CD4-positive, alpha-beta T cell treated with Interleukin-10 for 1 hour (primary cell): Measurements from ENCODE around the gene ABCA10.
"Not testable (repeated sequence)": the region's sequence is repeated elsewhere in the genome, so short reads cannot be mapped to it uniquely, and the experiment has no call there.

ENCODE experiments used
- DNase-seq: peaks from one replicate; pipeline ENCODE4 v3.0.0-alpha.2; 2020

Gene ABCA10

DNA sequence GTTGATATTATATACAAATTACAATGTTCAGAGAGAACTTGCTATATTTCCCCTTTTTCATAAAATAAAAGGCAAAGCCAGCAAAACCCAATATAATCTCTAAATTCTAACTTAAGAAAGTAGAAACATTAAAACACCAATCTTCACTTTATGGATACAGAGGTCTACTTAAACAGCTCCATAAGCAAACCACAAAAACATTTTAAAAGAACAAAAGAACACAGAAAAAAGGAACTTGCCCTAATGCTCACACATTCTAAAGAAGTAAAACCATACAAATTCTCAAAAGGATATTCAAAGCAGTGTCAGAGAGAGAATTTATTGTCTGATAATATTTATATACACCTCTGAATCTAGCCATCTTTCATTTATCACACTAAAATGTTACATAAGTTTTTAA is 606 bp downstream of the ABCA10 start:
- no peak for DNase-seq

DNA sequence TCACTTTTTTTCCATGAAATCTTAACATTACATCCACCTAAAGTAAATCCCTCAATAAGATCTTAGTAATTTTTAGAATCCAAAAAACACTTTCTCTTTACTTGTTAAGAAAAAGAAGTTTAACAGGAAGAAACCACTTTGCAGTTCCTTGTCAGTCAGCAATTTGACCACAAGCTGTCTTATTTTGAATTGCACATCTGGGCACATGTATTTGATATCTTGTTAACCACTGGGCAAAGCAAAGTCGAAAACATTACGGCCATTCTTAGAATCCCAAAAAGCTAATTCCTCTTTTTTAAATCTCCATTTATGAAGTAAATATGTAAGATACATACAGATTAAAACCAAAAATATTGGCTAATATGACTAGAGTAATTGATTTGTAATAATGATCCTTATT is 1.1 kb downstream of the ABCA10 start:
- DNase-seq: no peak

DNA sequence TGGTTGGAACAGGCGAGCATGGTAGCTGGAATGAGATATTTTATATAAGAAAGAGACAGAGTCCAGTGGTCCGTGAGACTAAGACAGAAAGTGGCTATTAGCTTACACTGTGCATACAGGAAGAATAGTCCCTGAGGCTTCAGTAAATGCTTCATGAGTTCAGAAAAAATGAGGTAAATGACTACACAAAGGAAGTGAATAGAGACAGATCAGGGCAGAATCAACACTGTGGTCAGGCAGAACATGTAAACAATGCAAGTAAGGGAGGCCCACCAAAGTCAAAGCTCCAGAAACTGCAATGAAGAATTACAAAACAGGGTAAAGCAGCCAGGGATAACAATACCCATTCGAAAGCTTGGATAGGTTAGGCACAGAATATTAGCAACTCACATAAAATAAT is 4.8 kb downstream of the ABCA10 start:
- DNase-seq: no peak

DNA sequence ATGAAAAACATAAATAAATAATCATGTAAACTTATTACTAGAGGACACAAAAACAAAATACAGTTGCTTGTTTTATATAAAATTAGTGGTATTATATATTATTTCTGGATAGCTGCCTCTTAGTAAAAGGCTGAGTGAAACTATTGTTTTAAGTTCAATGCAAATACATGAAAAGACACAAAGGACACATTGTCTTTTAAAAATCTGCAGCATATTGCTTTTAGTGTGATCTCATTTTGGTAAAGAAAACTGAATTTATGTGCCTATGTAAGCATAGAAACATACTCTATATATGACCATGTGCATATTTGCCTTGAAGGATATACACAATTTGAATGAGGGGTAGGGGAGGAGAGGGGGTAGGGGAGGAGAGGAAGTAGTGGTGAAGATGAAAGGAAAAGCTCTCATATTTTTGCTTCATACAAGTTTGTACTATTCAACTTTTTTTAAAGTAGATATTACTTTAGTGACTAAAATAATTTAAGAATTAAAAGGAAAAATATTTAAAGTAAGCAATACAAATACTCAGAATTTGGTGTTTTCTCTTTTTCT is 5.8 kb downstream of the ABCA10 start:
- no peak for DNase-seq

DNA sequence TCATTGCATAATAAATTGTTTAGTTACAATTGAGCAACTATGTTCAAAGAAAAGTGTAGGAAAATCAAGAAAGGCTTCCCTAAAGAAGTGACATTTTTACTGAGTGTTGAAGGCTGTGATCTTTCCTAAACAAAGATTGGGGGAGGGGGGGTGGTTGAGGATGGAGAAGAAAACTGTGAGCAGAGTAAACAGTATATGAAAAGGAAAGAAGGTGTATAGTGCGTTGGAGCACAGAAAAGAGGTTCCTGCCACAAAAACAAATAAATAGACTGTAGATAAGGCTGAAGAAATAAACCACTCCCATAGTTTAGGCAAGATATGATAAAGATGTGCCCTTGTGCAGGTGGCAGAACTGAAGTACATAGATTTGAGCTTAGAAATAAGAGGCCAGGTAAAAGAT is 8.5 kb downstream of the ABCA10 start:
- no peak for DNase-seq

DNA sequence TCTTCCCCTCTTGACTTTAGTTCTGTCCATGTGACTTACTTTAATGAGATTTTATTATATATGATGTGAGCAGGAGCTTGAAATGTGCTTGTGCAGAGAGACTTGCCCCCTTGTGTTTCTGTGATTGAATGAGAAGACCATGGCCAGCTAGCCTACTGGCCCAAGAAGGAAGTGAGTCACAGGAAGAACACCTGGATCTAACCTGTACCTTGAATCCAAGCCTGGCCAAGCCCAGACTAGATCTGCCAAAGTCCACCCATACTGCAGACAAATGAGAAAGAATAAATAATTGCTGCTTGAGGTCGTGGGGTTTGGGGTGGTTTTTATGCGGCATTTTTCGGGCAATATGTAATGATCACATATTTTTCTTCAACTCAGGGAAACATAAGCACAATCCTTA is 9.6 kb downstream of the ABCA10 start:
- DNase-seq: no peak

DNA sequence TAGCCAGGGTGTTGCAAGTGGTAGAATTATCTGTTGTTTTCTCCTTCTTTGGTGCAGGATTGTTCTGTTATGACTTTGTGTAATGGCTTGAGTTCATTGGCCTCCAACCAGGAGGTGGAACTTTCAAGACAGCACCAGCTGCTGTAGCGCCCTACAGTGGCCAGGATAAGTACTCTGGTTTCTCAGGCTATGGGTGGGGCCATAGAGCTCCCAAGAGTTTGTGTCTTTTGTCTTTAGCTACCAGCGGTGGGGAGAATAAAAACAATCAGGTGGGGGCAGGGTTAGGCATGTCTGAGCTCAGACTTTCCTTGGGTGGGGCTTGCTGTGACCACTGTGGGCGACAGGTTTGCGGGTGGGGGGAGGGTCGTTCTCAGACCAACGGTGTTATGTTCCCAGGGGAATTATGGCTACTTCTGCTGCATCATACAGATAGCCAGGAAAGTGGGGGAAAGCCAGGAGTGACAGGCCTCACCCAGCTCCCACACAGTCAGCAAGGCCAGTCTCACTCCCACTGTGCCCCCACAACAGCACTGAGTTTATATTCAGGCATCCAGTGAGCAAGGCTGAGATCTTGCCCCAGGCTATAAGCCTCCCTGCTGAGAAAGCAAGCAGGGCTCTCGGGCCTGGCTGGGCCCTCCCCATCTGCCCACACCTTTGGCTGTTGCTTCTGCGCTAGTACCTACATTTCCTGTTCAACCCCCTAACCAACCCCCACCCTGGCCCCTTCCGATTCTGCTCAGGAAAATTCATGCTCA is 15.4 kb downstream of the ABCA10 start:
- no peak for DNase-seq

DNA sequence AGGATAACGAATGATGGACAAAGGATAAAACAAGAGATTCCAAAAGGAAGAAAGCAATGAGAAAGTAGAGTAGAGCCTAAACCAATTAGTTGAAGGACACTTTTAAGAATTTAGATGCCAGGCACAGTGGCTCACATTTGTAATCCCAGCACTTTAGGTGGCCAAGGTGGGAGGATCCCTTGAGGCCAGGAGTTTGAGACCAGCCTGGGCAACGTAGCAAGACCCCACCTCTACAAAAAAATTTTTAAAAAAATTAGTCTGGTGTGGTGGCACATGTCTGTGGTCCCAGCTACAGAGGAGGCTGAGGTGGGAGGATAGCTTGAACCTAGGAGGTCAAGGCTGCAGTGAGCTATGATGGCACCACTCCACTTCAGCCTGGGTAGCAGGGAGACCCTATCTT is 20.0 kb downstream of the ABCA10 start:
- DNase-seq: no peak

DNA sequence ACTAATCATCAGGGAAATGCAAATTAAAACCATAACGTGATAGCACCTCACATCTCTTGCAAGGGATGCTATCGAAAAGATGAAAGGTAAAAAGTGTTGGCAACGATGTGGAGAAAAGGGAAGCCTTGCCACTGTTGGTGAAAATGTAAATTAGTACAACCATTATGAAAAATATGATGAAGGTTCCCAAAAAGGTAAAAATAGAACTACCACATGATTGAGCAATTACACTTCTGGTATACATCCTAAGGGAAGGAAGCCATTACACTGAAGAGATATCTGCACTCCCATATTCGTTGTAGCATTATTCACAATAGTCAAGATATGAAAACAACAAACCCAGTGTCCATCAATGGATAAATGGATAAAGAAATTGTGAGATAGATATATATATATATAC is 21.5 kb downstream of the ABCA10 start:
- no peak for DNase-seq

DNA sequence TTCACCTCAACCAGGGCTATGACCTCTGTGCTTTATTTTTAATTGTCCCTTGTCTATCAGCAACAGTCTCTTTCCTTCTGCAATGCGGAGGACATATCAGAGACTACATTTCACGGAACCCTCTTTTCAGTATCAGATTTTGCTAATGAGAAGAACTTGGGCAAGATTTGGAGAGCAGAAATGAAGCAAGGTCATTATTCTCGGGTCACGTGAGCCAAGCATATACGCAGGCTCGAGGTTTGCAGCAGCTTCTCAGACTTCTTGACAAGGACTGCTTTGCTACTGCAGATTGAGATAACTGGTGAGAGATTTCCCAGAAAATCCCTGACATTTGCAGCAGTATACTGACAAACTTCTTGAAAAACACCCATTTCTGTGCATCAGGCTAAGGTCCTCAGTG is 30.4 kb downstream of the ABCA10 start:
- no peak for DNase-seq

DNA sequence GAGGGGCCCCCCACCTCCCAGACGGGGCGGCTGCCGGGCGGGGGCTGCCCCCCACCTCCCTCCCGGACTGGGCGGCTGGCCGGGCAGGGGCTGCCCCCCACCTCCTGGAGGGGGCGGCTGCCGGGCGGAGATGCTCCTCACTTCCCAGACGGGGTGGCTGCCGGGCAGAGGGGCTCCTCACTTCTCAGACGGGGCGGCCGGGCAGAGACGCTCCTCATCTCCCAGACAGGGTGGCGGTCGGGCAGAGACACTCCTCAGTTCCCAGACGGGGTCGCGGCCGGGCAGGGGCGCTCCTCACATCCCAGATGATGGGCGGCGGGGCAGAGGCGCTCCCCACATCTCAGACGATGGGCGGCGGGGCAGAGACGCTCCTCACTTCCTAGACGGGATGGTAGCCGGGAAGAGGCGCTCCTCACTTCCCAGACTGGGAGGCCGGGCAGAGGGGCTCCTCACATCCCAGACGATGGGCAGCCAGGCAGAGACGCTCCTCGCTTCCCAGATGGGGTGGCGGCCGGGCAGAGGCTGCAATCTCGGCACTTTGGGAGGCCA is 32.4 kb downstream of the ABCA10 start:
- DNase-seq: not testable (repeated sequence)

DNA sequence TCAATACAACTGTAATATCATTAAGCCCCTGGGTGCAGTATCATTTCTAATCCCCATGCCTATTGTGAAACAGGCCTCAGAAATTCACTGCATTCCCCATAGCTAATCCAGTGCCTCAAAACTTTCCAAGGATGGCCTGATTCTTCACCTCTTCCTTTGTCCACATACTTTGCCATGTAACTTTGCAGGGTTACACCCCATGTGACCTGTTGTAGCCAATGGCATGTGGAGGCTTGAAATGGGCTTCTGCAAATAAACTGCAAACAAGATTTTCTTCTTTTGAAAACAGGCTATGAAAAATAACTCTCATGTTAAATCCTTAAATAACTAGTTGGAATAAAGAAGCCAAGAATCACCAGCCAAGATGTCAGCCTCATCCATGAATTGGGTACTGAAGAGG is 35.9 kb downstream of the ABCA10 start:
- no peak for DNase-seq

DNA sequence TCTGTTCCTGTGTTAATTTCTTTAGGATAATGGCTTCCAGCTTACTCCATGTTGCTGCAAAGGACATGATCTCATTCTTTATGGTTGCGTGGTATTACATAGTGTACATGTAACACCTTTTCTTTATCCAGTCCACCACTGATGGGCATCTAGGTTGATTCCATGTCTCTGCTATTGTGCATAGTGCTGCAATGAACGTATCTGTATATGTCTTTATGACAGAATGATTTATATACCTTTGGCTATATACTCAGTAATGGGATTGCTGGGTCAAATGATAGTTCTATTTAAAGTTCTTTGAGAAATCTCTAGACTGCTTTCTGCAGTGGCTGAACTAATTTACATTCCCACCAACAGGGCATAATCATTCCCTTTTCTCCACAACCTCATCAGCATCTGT is 39.8 kb downstream of the ABCA10 start:
- no peak for DNase-seq

DNA sequence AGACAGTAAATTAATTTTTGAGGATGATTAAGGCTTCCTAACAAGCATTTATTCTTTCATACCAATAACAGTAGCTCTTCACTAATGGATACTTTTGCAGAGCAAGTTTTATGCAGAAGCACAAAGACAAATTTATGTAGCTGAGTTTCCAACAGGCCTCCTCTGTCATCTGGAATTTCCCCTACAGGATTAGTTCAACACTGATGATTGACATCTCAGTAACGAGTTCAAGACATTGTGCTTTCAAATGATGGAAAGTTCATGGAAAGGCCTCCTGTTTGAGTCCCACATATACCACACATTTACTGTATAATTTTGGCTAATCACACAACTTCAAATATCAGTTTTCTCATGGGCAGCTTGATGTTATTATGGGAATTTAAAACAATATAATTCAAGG is 40.6 kb downstream of the ABCA10 start:
- no peak for DNase-seq

DNA sequence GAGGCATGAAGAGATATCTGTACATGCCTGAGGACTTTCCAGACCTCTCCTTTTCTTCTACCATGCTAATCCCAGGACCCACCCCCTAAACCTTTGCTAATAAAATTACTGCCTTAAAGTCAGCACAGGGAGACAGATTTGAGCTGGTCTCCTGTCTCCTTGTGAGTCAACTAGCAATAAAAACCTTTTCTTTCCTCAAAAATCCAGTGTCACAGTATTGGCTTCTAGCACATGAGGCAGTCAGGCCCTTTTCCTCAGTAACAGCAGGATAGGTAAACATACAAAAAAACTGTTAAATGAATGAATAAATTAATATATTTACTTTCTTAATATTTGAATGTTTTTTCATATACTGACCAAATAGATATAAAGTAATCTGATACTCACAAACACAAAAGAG is 41.3 kb downstream of the ABCA10 start:
- no peak for DNase-seq

DNA sequence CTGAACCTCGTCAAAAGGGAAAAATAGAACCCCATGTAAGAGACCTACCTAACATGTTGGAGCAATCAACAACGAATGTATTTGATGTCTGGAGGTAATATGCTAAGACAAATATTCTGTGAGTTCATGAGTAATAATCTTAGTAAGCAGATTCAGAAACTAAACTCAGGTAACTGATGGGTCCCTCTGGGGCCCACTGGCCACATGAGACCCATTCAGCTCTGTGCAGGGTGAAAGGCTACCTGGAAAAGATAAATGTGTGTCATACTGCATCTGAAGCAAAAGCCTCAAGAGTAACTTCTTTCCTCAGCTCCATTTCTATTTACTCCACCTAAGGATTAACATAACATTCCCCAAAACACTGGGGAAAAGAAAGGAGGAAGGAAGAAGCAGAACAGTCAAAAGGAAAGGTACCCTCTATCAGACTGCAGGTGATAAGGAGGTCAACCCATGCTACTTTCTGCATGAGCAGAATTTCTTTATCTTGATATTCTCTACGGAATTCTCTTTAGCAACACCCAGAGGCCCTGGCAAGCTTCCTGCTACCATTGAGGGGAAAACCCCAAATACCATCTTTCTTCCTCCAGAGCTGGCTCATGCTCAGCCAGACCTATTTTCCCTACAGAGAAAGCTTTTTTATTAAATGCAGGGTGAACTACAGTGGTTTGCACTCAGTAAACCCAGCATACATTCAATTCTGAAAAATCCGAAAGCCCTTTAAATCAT is 49.2 kb downstream of the ABCA10 start:
- DNase-seq: no peak

DNA sequence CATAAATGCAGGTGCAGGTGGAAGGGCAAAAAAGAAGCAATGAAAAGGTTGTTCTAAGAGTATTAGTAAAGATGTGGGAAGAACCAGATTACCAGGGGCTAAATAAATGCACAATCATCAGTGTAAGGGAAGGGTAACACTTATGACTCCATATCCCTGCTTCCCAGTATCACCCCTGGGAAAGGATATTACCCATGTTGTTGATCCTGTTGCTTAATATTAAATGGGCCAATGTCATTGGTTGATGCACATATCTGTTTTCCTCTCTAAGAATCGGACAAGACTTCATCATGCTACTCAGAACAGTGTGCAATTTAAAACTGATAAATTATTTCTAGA is 52.2 kb downstream of the ABCA10 start:
- DNase-seq: no peak

DNA sequence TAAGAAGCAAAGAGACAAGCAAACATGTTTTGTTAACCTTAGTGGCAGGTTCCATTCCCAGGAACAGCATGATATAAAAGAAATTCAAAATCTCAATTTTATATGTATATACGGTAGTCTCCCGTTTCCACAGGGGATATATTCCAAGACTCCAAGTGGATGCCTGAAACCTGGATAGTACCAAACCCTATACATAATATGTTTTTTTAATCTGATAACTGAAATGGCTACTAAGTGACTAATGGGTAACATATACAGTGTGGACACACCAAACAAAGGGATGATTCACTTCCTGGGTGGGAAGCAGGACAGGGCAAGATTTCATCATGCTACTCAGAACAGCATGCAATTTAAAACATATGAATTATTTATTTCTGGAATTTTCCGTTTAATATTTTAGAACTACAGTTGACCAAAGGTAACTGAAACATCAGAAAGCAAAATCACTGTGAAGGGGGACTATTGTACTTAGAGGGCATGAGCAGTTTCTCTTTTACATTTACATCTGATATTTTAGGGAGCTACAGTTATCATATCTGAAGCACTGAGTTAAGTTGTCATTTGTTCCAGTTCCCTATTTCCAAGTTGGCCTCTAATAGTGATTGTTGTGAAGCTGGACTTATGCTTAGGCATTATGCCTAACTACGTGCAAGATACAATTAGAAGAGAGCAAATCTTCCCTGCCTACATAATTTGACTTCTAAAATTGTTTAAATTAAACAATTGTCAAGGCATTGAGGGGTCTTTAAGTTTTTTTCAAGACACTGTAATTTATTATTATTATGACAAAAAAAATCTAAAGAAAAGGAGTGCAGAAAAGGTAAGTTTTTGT is 52.8 kb downstream of the ABCA10 start:
- no peak for DNase-seq

DNA sequence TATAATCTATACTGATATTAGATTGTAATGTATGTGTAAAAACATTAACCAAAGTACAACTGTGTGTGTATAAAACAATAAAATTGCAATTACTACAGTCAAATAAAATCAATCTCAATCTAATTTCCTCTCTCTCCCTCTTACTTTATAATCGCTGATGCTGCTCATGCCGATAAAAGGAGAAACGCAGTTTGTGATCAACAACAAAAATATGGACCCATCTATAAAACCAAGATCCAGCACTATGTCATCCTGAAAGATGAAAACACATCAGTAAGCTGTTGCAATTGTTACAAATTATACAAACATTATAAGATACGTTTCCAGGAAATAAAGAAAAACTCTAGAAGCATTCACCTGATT is 53.4 kb downstream of the ABCA10 start:
- DNase-seq: no peak

DNA sequence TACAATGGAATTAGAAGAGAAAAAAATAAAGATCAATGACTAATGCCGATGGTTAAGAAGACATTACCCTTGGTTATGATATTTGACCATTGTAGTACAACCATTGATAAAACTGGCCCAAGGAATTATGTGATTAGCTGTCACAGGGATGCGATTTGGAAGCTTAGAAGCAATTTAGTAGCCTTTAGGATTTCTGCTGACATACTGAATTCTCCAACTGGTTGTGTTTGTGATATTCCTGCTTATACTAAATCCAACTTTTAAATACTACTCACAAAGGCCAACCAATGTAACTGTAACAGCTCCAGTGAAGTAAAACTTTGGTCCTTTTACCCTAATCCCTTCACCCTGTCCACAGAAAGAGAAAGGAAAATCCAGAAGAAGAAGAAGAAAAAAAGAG is 55.5 kb downstream of the ABCA10 start:
- DNase-seq: no peak

DNA sequence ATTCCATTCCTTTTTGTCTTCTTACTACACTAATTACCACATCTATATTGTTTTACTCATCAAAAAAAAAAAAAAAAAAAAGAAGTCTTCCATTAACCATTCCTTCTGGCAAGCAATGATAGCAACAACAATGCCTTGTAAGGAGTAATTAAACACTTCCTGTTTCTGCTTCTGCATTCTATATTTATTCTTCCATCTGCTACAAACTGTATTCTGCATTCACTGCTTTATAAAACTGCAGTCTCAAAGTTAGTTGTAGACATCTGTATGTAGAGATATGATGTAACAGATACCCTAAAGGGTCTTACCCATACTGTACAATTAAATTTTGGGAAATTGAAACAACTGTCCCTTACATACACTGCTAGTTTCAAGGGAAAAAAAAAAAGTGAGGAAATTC is 58.2 kb downstream of the ABCA10 start:
- no peak for DNase-seq

DNA sequence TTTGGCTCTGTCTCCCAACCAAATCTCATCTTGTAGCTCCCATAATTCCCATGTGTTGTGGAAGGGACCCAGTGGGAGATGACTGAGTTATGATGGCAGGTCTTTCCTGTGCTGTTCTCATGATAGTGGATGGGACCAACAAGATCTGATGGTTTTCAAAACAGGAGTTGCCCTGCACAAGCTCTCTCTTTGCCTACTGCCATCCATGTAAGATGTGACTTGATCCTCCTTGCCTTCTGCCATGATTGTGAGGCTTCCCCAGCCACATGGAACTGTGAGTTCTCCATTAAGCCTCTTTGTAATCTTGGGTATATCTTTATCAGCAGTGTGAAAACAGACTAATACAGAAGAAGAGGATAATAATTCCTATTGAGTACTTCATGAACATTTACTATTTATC is 60.0 kb downstream of the ABCA10 start:
- not testable (repeated sequence) for DNase-seq

DNA sequence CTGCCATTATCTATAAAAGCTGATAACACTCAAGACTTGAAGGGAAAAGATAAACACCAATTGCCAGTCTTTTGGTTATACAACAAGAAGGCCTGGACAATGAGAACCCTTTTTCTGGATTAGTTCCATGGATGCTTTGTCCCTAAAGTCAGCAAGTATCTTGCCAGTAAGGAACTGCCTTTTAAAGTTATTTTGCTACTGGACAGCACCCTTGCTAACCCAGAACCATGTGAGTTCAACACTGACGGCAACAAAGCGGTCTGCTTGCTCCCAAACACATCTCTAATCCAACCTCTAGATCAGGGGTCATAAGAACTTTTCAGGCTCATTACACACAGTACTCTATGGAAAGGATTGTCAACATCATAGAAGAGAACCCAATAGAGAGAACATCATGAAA is 61.7 kb downstream of the ABCA10 start:
- no peak for DNase-seq

DNA sequence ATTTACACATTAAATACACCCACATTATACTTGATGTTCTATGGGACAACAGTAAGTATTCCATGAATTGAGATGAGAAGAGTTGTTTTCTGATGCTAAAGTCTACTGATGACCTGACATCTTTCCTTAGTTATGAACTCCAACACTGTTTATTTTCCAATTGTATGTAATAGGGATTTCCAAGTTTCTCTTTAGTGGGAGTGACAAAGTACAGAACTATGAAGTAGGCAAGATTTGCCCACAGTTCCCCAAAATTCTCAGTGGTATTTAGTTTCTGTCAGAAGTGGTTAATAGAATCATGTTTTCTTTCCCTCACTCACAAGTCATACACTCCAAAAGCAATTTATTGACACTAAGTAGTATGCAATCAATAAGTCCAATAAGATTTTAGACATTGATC is 64.4 kb downstream of the ABCA10 start:
- DNase-seq: no peak
